Endodermal cell (in vitro differentiated cells): Measurements from ENCODE around the gene LMO1. TPM values are rescaled to one million over a fixed set of nuclear protein-coding genes. Genes with fewer than 3 reads are reported as not detected.

Experiments used
- DNase-seq: peaks from one replicate; pipeline ENCODE4 v3.0.0-alpha.2; 2017
- H3K27ac ChIP-seq: 2 replicates; pipeline ENCODE4 v1.5.1; 2013; ENCODE audit warnings: mild to moderate bottlenecking, low read depth, low read length, moderate library complexity
- H3K27me3 ChIP-seq: 2 replicates; pipeline ENCODE4 v1.6.1; 2013; ENCODE audit warnings: mild to moderate bottlenecking, low read length, moderate library complexity; ENCODE audit not compliant: insufficient read depth, control insufficient read depth, poor library complexity, severe bottlenecking
- H3K36me3 ChIP-seq: 2 replicates; pipeline ENCODE4 v1.7.0; 2013; ENCODE audit warnings: mild to moderate bottlenecking, low read length, moderate library complexity; ENCODE audit not compliant: control insufficient read depth, insufficient read depth
- H3K4me1 ChIP-seq: one replicate; pipeline ENCODE4 v1.7.0; 2013; ENCODE audit warnings: low read length; ENCODE audit not compliant: control insufficient read depth, insufficient read depth
- H3K4me3 ChIP-seq: 2 replicates; pipeline ENCODE4 v1.5.1; 2013; ENCODE audit warnings: mild to moderate bottlenecking, low read length, moderate library complexity
- H3K9ac ChIP-seq: 2 replicates; pipeline ENCODE4 v1.6.1; 2013; ENCODE audit warnings: mild to moderate bottlenecking, low read length, moderate library complexity; ENCODE audit not compliant: poor library complexity, severe bottlenecking; ENCODE audit errors: extremely low read depth
- H3K9me3 ChIP-seq: 2 replicates; pipeline ENCODE4 v1.6.1; 2013; ENCODE audit warnings: mild to moderate bottlenecking, low read length, moderate library complexity; ENCODE audit not compliant: control insufficient read depth
- H3K27ac Mint-ChIP-seq: 2 replicates; pipeline ENCODE4 v1.8.0; 2020; ENCODE audit warnings: mixed read lengths
- H3K27me3 Mint-ChIP-seq: 2 replicates; pipeline ENCODE4 v1.8.0; 2021; ENCODE audit warnings: mild to moderate bottlenecking, mixed read lengths; ENCODE audit not compliant: insufficient read depth
- H3K36me3 Mint-ChIP-seq: 2 replicates; pipeline ENCODE4 v1.8.0; 2020; ENCODE audit warnings: low read depth, mixed read lengths
- H3K4me1 Mint-ChIP-seq: 2 replicates; pipeline ENCODE4 v1.8.0; 2020; ENCODE audit warnings: mixed read lengths
- H3K4me3 Mint-ChIP-seq: 2 replicates; pipeline ENCODE4 v1.8.0; 2020; ENCODE audit warnings: mild to moderate bottlenecking, moderate library complexity, mixed read lengths
- H3K9me3 Mint-ChIP-seq: 2 replicates; pipeline ENCODE4 v1.8.0; 2020; ENCODE audit warnings: mild to moderate bottlenecking, mixed read lengths
- WGBS, 2 experiments: methylation state at CpG; one replicate each; pipeline versions ENCODE4 v1.1.5 to v1.1.7; 2013; ENCODE audit warnings: missing lambda C conversion rate in 2 of 2, mixed read lengths in 1 of 2; ENCODE audit not compliant: insufficient coverage in 1 of 2, insufficient read length in 1 of 2; 5-methylcytosine and 5-hydroxymethylcytosine counted together
- long read RNA-seq, 4 experiments: library from polyadenylated mRNA in 2 of 4; library from RNA in 1 of 4; library from capped mRNA in 1 of 4; stranded (forward) in 3 of 4; unstranded in 1 of 4; transcript quantifications; one replicate each; pipeline ENCODE4 v2.0.0, GENCODE V29; 2020 to 2021; ENCODE audit warnings: inconsistent platforms in 1 of 4
- polyA plus RNA-seq, 2 experiments: library from polyadenylated mRNA; stranded (reverse); fragments of 50-300 nt; gene quantifications; one replicate each; pipeline ENCODE4 v1.2.3, GENCODE V29; 2013
- total RNA-seq, 2 donors: library from RNA; stranded (reverse); fragmentation: NEBNext Ultra II Directional in 1 of 2; extraction: Animal tissue kit (Norgen Biotek cat#: 25700) in 1 of 2; gene quantifications; 2 replicates in 1 of 2; 3 replicates in 1 of 2; pipeline ENCODE4 v1.2.1, GENCODE V29; 2021
- TF ChIP-seq, protein P1 (sequence below): fragments of 200-600 bp; sonication (generic); conservative IDR thresholded peaks from 2 replicates; pipeline ENCODE4 v1.5.0; 2021; ENCODE audit warnings: antibody characterized with exemption, mild to moderate bottlenecking

LMO1 gene
- under 1 TPM in 1 of 2 donors, not detected in 1; 0.46 TPM for total RNA-seq
- polyA plus RNA-seq (2013, experiment 1 of 2): 2.6 TPM
- 2.6 TPM for polyA plus RNA-seq (2013, experiment 2 of 2)
- long read RNA-seq, experiment 1: 0 reads
- long read RNA-seq, experiment 2: 0 reads
- long read RNA-seq, experiment 3: 0 reads
- long read RNA-seq, experiment 4: 0 reads

DNA sequence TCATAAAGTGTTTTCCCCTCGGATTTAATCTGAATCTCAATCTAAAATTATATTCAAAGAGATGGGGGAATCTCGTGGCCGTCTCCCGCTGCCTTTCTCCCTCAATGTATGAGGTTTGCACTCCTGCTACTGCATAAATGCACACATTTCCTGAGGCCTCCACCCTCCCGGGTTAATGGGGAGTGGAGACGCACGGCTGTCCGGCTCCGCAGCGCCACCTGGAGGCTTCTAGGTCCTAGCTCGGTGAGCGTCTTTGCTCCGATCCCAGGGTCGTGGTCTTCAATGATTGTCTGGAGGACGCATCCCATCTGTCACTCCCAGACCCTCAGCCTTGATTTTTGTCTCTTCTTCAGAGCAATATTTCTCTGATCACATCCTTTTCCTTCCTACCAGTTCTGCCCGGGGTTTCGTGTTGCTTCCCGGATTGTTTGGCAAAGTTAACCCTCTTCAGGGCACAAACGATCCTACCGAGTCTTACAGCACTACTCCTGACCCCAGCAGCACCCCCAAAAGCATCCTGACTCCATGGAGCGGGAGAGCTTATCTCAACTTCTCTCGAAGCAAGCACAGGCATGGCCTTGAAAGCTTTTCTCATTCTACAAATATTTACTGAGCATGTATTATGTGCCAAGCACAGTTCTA, at the start of gene LMO1:
Gene LMO1 (minus strand): TSS at position 110 of the 642 bp plus-strand sequence. CDS start 516 bp downstream, outside the sequence.
- WGBS, 2 experiments: 11 to 12% methylated on average over 20 to 22 of the region's 22 CpGs
- no peak within 1 kb of the TSS for H3K27ac Mint-ChIP-seq
- peak; percentile 93 for DNase-seq
- no peaks in the 10 kb centered on the region for H3K36me3 ChIP-seq
- peak within 1 kb of the TSS; percentile 55 for H3K4me3 Mint-ChIP-seq
- H3K9ac ChIP-seq: no peak within 1 kb of the TSS
- H3K4me3 ChIP-seq: peak within 1 kb of the TSS; percentile 73
- TF ChIP-seq, protein P1, sequence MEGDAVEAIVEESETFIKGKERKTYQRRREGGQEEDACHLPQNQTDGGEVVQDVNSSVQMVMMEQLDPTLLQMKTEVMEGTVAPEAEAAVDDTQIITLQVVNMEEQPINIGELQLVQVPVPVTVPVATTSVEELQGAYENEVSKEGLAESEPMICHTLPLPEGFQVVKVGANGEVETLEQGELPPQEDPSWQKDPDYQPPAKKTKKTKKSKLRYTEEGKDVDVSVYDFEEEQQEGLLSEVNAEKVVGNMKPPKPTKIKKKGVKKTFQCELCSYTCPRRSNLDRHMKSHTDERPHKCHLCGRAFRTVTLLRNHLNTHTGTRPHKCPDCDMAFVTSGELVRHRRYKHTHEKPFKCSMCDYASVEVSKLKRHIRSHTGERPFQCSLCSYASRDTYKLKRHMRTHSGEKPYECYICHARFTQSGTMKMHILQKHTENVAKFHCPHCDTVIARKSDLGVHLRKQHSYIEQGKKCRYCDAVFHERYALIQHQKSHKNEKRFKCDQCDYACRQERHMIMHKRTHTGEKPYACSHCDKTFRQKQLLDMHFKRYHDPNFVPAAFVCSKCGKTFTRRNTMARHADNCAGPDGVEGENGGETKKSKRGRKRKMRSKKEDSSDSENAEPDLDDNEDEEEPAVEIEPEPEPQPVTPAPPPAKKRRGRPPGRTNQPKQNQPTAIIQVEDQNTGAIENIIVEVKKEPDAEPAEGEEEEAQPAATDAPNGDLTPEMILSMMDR: peak; percentile 89
- peaks cover 5% of the 10 kb centered on the region for H3K4me1 Mint-ChIP-seq
- no peaks in the 10 kb centered on the region for H3K36me3 Mint-ChIP-seq
- H3K27me3 Mint-ChIP-seq: peaks cover 90% of the 10 kb centered on the region
- H3K27ac ChIP-seq: no peak within 1 kb of the TSS
- H3K9me3 ChIP-seq: no peaks in the 10 kb centered on the region
- H3K27me3 ChIP-seq: peaks cover 97% of the 10 kb centered on the region
- H3K4me1 ChIP-seq: peaks cover 3% of the 10 kb centered on the region
- no peaks in the 10 kb centered on the region for H3K9me3 Mint-ChIP-seq

DNA sequence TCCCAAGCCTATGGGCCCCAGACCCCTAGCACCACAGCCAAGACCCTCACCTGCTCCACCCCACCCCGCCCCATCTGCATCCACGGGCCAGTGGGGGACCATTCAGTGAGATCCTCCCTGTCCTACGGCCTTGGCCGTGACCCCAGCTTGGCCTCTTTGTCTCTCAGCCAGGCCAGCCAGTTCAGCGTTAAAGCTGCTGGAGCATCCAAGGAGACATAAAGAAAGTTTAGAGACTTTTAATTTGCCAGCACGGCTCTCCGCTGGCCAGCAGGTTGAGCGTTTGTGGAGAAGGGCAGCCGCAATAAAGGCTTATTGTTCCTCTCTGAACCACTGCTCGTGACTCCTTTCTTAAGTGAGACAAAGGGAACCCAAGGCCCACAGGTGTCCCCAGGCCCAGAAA, 49.3 kb upstream of the LMO1 start:
- Mint-ChIP-seq H3K27me3 (peaks cover 12% of the 10 kb centered on the region), H3K36me3 (no peaks in the 10 kb centered on the region), H3K4me3 (no peak overlapping the region), H3K4me1 (peaks cover 15% of the 10 kb centered on the region), H3K27ac (no peak overlapping the region), H3K9me3 (no peaks in the 10 kb centered on the region)
- 74 to 91% methylated on average over 6 to 10 of the region's 10 CpGs for WGBS, 2 experiments
- TF ChIP-seq, protein P1: no peak
- Histone ChIP-seq H3K36me3 (no peaks in the 10 kb centered on the region), H3K9me3 (no peaks in the 10 kb centered on the region), H3K27me3 (no peaks in the 10 kb centered on the region), H3K4me3 (no peak overlapping the region), H3K9ac (no peak overlapping the region), H3K4me1 (no peaks in the 10 kb centered on the region), H3K27ac (peak overlapping the region; percentile 70)
- no peak for DNase-seq

DNA sequence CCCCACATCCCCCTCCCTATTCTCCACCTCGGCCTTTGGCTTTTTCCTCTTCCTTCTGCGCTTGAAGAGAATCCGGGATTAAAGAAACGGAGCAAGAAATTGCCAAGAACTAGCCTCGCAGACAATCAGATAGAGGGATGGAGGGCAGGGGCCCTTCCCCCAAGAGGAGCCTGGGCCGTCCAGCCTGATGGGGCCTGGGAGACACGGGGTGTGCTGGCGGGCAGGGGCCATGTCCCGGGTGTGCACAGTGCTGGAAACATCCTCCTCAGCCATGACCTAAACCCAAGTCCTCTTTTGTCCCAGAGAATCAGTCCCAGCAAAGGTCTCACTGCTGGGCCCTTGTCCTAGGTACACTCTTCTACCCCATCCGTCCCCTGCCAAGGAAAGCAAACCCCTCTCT, 47.7 kb upstream of the LMO1 start:
- Mint-ChIP-seq H3K27ac (no peak overlapping the region), H3K9me3 (no peaks in the 10 kb centered on the region), H3K4me3 (no peak overlapping the region), H3K36me3 (no peaks in the 10 kb centered on the region), H3K27me3 (peaks cover 3% of the 10 kb centered on the region), H3K4me1 (peaks cover 15% of the 10 kb centered on the region)
- Histone ChIP-seq H3K9me3 (no peaks in the 10 kb centered on the region), H3K4me1 (no peaks in the 10 kb centered on the region), H3K27me3 (no peaks in the 10 kb centered on the region), H3K9ac (no peak overlapping the region), H3K36me3 (no peaks in the 10 kb centered on the region), H3K4me3 (no peak overlapping the region), H3K27ac (no peak overlapping the region)
- TF ChIP-seq, protein P1: no peak
- 82 to 91% methylated on average over 4 to 10 of the region's 10 CpGs for WGBS, 2 experiments
- no peak for DNase-seq
